HCT116 (cell line): Measurements from ENCODE around the gene GPR12. TPM values are rescaled to one million over a fixed set of nuclear protein-coding genes. Genes with fewer than 3 reads are reported as not detected.

ENCODE experiments used
- ATAC-seq: fragments of 200-7000 bp; cut with Tn5 transposase; 2 replicates; pipeline ENCODE4 v1.9.1; 2020; ENCODE audit warnings: mild to moderate bottlenecking, moderate library complexity
- BruUV-seq: library from RNA; stranded (reverse); fragments of 400-500 nt; replicated peaks from 2 replicates; lab custom pipeline; 2021; lab: Mats Ljungman, UMichigan
- CTCF ChIA-PET: fragments of 300-600 bp; sonication (Branson Sonifier 250); formaldehyde crosslinking; loops from one replicate; lab custom pipeline; 2021; ENCODE audit warnings: antibody characterized with exemption; lab: Charles Lee
- POLR2A ChIA-PET: fragments of 300-600, 350-600 bp; sonication (Branson Sonifier 250); formaldehyde crosslinking; loops from one replicate; lab custom pipeline; 2021; ENCODE audit warnings: antibody characterized with exemption; lab: Charles Lee
- RAD21 ChIA-PET, 2 experiments: fragments of 300-600 bp; sonication (Branson Sonifier 250); formaldehyde crosslinking; loops; one replicate each; lab custom pipeline; 2023; ENCODE audit warnings: low total read pairs in 2 of 2; ENCODE audit not compliant: uncharacterized antibody in 2 of 2, unreplicated experiment in 2 of 2, low non-redundant PET in 1 of 2; lab: Charles Lee
- DNase-seq: peaks from one replicate; pipeline ENCODE4 v3.0.0-alpha.2; 2010; ENCODE audit warnings: low read depth, low spot score
- H2AFZ ChIP-seq: fragments of 200-600 bp; shearing (Covaris generic), sonication (generic); 2 replicates; pipeline ENCODE4 v1.6.1; 2017; ENCODE audit warnings: low read depth, mixed run types, mixed read lengths, antibody characterized with exemption, low read length; ENCODE audit not compliant: poor library complexity, severe bottlenecking
- H3K27ac ChIP-seq: 2 replicates; pipeline ENCODE4 v1.5.1; 2012; ENCODE audit warnings: low read depth, low read length
- H3K27me3 ChIP-seq: fragments of 200-600 bp; sonication (generic); 2 replicates; pipeline ENCODE4 v1.6.1; 2016; ENCODE audit warnings: mixed run types, low read length, mixed read lengths; ENCODE audit not compliant: insufficient read depth
- H3K36me3 ChIP-seq, 2 experiments: fragments of 200-500 bp in 1 of 2; fragments of 200-600 bp in 1 of 2; sonication (Bioruptor generic) in 1 of 2; sonication (generic) in 1 of 2; 2 replicates each; pipeline versions ENCODE4 v1.5.1 to v1.6.1; 2014 to 2016; ENCODE audit warnings: low read length in 2 of 2, inconsistent platforms in 1 of 2, mixed read lengths in 1 of 2, mixed run types in 1 of 2; ENCODE audit not compliant: insufficient read depth in 2 of 2, control insufficient read depth in 1 of 2
- H3K4me1 ChIP-seq, 2 experiments: fragments of 200-600 bp in 1 of 2; sonication (generic) in 1 of 2; 2 replicates each; pipeline versions ENCODE4 v1.5.1 to v1.6.1; 2012 to 2017; ENCODE audit warnings: low read length in 2 of 2, inconsistent platforms in 1 of 2, mild to moderate bottlenecking in 1 of 2, mixed read lengths in 1 of 2, mixed run types in 1 of 2, moderate library complexity in 1 of 2; ENCODE audit not compliant: insufficient read depth in 2 of 2, control insufficient read depth in 1 of 2
- H3K4me2 ChIP-seq: fragments of 200-600 bp; sonication (generic); 2 replicates; pipeline ENCODE4 v1.6.1; 2017; ENCODE audit warnings: mixed run types, low read length, mixed read lengths
- H3K4me3 ChIP-seq, 2 experiments: fragments of 200-600 bp in 1 of 2; sonication (generic) in 1 of 2; replicated peaks in 1 of 2; 2 replicates each; pipeline ENCODE4 v1.5.1; 2011 to 2016; ENCODE audit warnings: low read length in 2 of 2, control low read depth in 1 of 2, low read depth in 1 of 2, mild to moderate bottlenecking in 1 of 2, mixed read lengths in 1 of 2, mixed run types in 1 of 2
- H3K79me2 ChIP-seq: fragments of 200-600 bp; sonication (generic); 2 replicates; pipeline ENCODE4 v1.6.1; 2017; ENCODE audit warnings: mild to moderate bottlenecking, mixed run types, low read length, moderate library complexity, mixed read lengths; ENCODE audit not compliant: insufficient read depth
- H3K9ac ChIP-seq: fragments of 200-600 bp; sonication (generic); 2 replicates; pipeline ENCODE4 v1.6.1; 2016; ENCODE audit warnings: low read length, mixed read lengths
- H3K9me2 ChIP-seq: fragments of 200-600 bp; sonication (generic), shearing (Covaris generic); 2 replicates; pipeline ENCODE4 v1.6.1; 2017; ENCODE audit warnings: mixed run types, mild to moderate bottlenecking, moderate library complexity; ENCODE audit not compliant: insufficient read depth
- H3K9me3 ChIP-seq, 2 experiments: fragments of 200-500 bp in 1 of 2; fragments of 200-600 bp in 1 of 2; sonication (Bioruptor generic) in 1 of 2; sonication (generic) in 1 of 2; 2 replicates each; pipeline ENCODE4 v1.6.1; 2014 to 2017; ENCODE audit warnings: low read length in 2 of 2, mixed read lengths in 2 of 2, inconsistent platforms in 1 of 2, low read depth in 1 of 2, mild to moderate bottlenecking in 1 of 2, mixed run types in 1 of 2, moderate library complexity in 1 of 2; ENCODE audit not compliant: control insufficient read depth in 1 of 2, insufficient read depth in 1 of 2
- H4K20me1 ChIP-seq: fragments of 200-600 bp; sonication (generic), shearing (Covaris generic); 2 replicates; pipeline ENCODE4 v1.6.1; 2017; ENCODE audit warnings: mixed run types, mild to moderate bottlenecking, moderate library complexity; ENCODE audit not compliant: insufficient read depth
- EGR1 ChIP-seq: IDR thresholded peaks from 2 replicates; pipeline ENCODE4 v1.6.1; 2012; ENCODE audit warnings: low read depth
- ELF1 ChIP-seq: IDR thresholded peaks from 2 replicates; pipeline ENCODE4 v1.6.1; 2012; ENCODE audit warnings: low read depth, borderline replicate concordance
- EZH2 ChIP-seq: fragments of 200-600 bp; sonication (generic); IDR thresholded peaks from 2 replicates; pipeline ENCODE4 v1.6.1; 2017; ENCODE audit warnings: antibody characterized with exemption, mixed run types
- POLR2AphosphoS5 ChIP-seq: IDR thresholded peaks from 2 replicates; pipeline ENCODE4 v1.6.1; 2011; ENCODE audit warnings: mild to moderate bottlenecking, low read depth, low read length, moderate library complexity
- RAD21 ChIP-seq: IDR thresholded peaks from 2 replicates; pipeline ENCODE4 v1.6.1; 2012; ENCODE audit warnings: low read depth, mild to moderate bottlenecking
- REST ChIP-seq: IDR thresholded peaks from 2 replicates; pipeline ENCODE4 v1.6.1; 2012; ENCODE audit warnings: low read depth
- YY1 ChIP-seq: IDR thresholded peaks from 2 replicates; pipeline ENCODE4 v1.6.1; 2011; ENCODE audit warnings: low read length, low read depth, moderate library complexity, mild to moderate bottlenecking; ENCODE audit not compliant: insufficient replicate concordance; ENCODE audit errors: extremely low read depth
- ZBTB33 ChIP-seq: IDR thresholded peaks from 2 replicates; pipeline ENCODE4 v1.6.1; 2011; ENCODE audit warnings: mild to moderate bottlenecking, low read length, moderate library complexity; ENCODE audit not compliant: insufficient replicate concordance; ENCODE audit errors: extremely low read depth
- intact Hi-C: fragments of 100-400 bp; cut with micrococcal nuclease; formaldehyde crosslinking; loops from 2 replicates; pipeline ENCODE4 v1.10.0; 2022
- total RNA-seq: library from RNA; stranded (reverse); gene quantifications from one replicate; pipeline ENCODE4 v1.2.1, GENCODE V29; 2021; ENCODE audit not compliant: unreplicated experiment

GPR12 gene
- total RNA-seq, 1 experiment from 2014 or later = not detected

- H3K36me3 ChIP-seq = no peaks in the 10 kb centered on the region
- no peaks in the 10 kb centered on the region for H3K79me2 ChIP-seq
- intact Hi-C loops = no loop called here
- no peak overlapping the region for H3K9ac ChIP-seq
- no peaks in the 10 kb centered on the region for H3K9me2 ChIP-seq
- RAD21 ChIA-PET = no interaction called here
- TF ChIP-seq RAD21 (no peak), ZBTB33 (no peak), ELF1 (no peak), YY1 (no peak), EGR1 (no peak), REST (no peak), POLR2AphosphoS5 (no peak), EZH2 (no peak)
- TF ChIP-seq, all 23 proteins: peak for 0
- no peak overlapping the region for H3K4me3 ChIP-seq
- H3K4me2 ChIP-seq = peak overlapping the region; percentile 27; the same call in 1 of the 2 replicates
- no peaks in the 10 kb centered on the region for H3K9me3 ChIP-seq
- H2AFZ ChIP-seq = no peak overlapping the region
- peaks cover 81% of the 10 kb centered on the region for H3K27me3 ChIP-seq
- H3K27ac ChIP-seq = no peak overlapping the region
- H3K4me1 ChIP-seq = peaks cover 0 to 4% of the 10 kb centered on the region in 2 experiments; a peak in 1 of 4 replicates
- ATAC-seq (peak; percentile 72), DNase-seq (no peak)
- ChIA-PET POLR2A (no interaction called here), CTCF (no interaction called here)
- BruUV-seq = no TSS peak
- H4K20me1 ChIP-seq = no peaks in the 10 kb centered on the region
Observed at GRCh38 chr13:26785838-26786630, 25.4 kb upstream of the GPR12 start.
